HG03175 (cell line): Measurements from ENCODE around the gene FAM228B.
A peak's percentile ranks its signal among the peaks of the same experiment; 100 is the strongest.

Source experiments
- ATAC-seq: cut with Tn5 transposase; IDR thresholded peaks from one replicate; pipeline ENCODE4 v1.9.1; 2021; ENCODE audit warnings: mild to moderate bottlenecking, moderate library complexity; ENCODE audit not compliant: unreplicated experiment

FAM228B gene

DNA sequence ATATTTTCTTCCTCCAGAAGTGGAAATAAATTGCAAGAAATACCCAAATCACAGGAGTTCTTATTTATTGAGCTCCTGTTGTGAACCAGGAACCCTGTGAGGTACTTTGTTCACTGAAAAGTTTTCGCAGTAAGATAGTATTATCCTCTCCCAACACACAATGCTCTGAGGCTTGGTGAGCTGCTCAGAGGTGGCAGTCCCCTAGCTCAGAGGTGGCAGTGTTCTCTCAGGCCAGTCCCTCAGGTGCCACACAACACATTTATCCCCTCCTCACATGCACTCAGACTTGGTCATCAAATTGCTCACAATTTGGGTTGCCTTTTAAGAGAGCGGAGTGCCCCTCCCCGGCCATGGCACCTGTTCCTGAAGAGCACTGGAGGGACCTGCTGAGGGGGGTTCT lies 77.5 kb downstream of the FAM228B start:
- ATAC-seq, result no peak

DNA sequence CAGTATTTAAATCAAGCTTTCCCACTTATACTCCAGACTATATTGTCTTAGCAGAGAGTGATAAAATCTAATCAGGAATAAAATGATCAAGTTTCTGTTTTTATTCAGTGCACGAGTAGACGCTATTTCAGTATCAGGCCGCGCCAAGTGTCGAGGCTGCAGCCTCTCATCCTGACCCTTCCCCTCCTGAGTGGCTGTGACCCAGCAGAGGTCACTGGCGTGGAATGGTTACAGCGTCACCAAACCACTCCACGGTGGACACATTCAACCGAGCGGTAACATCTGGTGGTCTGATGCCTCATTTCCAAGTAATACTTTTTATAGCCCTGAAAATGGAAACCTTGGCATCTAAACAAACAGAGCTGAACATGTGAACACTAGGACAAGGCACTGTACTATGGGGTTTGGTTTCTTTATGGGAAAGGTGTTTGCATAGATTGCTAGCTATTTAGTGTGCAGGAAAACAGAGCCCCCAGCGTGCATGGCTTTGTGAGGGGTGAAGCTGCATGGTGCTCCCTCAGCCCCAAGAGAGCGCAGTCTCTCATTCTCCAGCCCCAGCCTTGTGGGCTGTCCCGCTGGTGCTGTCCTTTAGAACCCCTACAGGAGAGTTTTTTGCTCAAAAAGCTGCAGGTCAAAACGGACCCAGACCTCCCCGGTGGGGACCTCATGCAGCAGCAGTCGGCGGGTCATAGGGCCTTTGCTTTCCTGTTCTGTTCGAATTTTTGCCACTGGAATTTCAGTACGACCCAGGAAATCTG lies 79.9 kb downstream of the FAM228B start:
- ATAC-seq, result no peak

DNA sequence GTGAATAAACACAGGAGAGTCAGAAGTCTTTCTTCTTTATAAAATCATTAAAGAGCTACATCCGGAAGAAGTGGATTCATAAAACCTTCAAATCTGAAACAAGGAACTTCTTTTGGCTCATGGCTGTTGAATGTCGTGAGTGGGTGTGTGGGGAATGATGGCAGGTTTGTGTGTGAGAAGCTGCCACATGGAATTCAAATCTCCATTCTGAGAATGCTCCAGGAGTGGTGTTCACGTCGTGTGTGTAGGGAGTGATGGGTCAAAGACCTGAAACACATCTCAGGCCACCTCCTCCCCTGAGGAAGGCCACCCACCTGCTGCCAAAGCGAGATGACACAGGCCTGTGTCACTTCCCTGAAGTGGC lies 80.5 kb downstream of the FAM228B start:
- no peak for ATAC-seq

DNA sequence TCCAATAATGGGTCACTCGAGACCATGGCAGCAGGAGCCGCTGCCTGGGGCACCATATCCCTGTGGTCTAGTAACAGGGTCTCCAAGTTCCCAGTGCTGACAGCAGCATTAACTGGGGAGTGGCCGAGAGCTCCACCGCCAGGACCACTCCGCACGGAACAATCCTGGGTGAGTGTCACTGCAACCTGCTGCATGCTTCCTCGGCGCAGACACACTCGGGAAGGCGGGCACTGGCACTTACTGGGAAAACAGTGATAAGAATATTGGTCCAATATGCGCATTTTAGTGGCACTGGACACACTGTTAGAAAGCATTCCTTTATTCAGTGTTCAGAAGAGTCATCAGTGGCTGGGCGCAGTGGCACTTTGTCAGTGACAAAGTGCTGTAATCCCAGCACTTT lies 81.2 kb downstream of the FAM228B start:
- ATAC-seq, result no peak

DNA sequence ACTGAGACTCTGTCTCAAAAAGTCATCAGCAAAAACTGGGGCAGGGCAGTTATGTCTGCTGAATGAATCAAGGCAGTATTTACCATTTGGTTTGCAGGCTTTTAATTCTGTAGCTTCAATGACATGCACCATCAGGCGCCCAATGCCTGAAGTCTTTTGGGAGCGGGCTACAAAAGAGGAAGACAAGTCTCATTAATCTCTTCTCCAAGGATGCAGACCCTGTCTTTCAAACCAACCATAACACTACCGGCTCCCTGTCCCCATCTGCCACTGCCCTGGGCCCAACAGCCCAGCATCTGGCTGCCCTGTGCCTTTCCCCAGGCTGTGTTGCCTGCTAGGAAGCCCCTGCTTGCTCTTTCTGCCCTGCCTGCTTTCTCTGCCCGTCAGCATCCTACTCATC lies 81.9 kb downstream of the FAM228B start:
- ATAC-seq, result no peak

DNA sequence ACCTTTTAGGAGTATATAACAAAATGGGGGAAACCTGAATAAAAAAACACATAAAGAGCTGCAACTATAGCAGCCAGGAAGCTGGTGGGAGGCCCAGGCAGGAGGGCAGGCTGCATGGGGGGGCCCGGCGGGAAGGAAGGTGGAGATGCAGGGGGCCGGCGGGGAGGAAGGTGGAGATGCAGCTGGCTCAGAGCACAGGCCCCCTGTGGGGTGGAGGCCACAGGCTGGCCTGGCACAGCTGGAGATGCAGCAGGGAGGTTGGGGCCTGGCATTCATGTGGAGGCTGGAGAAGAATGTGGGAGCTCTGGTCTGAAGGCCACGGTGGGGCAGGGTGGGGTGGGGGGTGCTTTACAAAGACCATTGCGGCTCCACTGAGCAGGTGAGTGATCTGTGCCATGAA lies 83.0 kb downstream of the FAM228B start:
- ATAC-seq, result no peak

DNA sequence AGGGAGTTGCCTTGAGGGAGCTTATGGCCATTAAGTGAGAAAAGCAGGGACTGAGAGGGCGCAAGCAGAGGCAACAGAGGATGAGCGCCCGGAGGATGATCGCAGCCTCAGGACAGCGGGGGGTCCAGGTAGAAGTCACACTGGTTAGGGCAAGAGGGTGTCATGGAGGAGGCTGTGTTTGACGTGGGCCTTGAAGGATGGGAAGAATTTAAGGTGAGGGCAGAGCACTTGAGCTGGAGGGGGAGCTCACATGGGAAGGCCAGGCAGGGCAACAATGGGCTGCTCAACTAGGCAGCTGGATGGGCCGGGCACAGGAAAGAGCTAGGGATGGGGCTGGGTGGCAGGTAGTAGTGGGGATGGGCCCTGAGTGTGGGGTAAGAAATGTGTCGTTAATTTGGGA lies 83.4 kb downstream of the FAM228B start:
- no peak for ATAC-seq

DNA sequence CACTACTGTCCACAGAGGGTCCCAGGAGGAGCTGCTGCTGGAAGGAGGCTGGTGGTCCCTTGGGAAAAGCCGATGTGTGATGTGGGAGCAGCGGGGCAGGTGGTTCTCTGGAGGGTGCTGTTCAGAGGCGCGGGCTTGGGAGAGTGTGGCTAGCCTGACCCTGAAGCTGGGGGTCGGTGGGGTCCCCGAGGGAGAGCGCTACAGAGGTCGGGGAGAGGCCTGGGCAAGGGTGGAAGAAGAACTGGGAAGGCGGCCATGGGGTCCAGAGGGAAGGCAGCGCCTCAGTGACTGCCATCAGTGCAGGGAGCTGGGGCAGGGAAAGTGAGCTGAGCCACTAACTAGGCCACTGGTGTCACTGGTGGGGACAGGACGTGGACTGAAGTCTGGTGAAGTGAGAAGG lies 84.1 kb downstream of the FAM228B start:
- ATAC-seq, result no peak

DNA sequence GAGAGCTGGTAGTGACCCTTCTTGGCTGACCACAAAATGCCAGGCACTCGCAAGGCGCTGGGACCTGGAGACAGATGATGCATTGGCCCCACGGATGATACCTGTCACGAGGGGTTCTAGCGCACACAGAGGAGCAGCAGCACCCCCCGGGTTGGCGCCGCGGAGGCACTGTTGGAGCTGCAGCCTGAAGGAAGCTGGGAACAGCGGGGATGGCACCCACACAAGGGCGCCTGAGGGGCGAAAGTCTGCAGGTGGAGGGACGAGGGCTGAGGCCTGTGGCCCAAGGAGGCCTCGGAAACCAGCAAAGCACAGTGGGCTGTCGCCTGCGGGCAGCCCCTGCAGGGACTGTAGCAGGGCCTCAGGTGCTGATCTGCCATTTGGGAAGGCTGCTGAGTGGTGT lies 85.2 kb downstream of the FAM228B start:
- no peak for ATAC-seq

DNA sequence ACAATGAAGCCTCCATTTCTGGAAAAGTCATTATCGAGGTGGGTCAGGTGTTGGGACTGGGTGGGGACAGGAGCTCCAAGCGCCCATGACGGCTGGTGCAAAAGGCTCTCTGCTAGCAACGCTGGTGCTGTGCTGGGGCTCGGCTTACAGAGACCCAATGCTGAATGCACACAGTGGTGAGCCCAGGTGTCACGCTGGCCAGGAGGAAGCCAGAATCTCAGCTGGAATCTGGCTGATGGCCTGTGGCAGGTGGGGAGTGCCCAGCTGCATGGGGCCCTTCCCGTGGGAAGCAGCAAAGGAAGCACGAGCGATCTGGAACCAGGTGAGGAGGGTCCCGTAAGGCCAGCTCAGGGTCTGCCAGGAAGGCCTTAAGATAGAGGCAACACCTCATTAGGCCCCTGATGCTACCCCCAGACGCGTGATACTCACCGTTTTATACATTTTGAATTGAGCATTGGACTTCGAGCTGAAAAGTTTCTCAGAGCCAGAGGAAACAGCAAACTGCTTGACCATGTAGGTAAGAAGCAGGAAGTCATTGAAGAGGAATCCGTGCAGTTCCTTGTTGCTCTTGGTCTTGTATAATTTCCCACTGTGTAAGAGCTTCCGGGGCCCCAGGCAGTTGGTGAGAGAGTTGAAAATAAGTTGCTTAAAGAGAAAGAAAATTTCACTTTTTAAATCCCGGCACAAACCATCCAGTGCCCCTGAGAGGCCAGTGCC lies 86.3 kb downstream of the FAM228B start:
- ATAC-seq, result no peak

DNA sequence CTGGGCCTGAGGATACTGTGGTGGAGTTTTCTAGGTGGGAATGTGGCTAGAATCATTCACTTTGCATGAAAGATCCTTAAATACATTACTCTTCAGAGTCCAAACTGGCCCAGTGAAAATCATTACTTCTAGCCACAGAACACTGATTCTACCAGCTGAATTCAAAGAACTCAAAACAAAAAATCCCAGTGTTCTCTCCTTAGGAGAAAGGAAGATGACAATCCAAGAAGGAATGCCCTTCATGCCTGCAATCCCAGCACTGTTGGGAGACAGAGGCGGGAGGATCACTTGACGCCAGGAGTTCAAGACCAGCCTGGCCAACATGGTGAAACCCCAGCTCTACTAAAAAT lies 86.8 kb downstream of the FAM228B start:
- no peak for ATAC-seq

DNA sequence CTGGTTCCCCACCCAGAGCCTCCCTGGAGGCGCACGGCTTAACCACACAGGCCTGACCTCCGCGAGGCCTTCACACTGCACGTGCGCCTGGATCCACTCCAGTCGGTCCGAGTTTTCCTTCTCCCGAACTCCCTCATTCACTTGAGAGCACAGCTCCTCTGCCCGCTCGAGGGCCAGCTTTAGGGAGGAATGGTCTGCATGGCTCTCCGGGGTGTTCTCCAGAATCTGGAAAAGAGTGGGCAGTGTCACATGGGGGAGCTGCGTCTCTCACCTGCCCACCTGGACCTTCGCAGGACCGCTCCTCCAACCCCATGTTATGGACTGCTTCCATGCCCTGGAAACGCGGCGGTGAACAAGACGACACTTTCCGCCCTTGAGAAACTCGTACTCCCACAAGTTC lies 87.5 kb downstream of the FAM228B start:
- ATAC-seq, result no peak

DNA sequence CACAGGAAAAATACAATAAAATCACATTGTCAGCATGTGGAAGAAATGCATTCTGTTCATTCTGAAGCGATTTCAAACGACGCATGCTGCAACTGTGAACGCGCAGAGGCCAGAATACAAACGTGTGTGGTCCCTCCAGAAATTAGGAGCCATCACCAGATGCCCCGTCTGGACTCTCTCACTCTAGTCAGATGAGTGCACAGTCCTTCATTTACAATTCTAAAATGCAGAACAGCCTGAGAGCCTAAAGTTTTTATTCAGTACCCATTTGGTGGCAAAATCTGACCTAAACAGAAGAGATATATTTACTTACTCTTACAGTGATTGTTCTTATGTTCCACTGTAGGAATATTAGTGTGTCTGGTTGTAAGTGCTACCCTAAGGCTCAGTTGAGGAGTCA lies 88.1 kb downstream of the FAM228B start:
- ATAC-seq, result no peak

DNA sequence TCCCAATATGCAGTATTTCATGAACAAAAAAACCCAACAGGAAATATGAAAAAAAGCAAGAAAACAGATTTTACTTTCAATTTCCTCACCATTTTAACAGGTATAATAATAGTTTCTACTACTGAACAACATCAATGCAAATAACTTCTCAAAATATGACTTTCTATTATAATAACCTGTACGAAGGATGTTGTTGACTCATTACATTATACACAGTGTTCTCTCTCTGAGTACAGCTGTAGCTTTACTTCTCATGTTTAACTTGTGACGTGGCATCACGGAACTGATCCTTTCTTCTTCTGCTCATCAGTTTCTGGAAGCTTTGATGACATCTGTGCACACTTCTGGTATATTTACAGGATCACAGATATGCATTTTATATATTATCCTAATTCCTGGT lies 91.6 kb downstream of the FAM228B start:
- ATAC-seq, result peak; percentile 97
